T-helper 2 cell treated with Interferon-gamma antibody and Interleukin-4, amounts not matched to agents 5 μg/mL and 100 μg/mL, for 36 hours (primary cell): ENCODE results near the gene ABCA2.

ENCODE experiments used
- DNase-seq: peaks from one replicate; pipeline ENCODE4 v3.0.0; 2021; ENCODE audit warnings: low spot score
- H3K27ac Mint-ChIP-seq: one replicate; pipeline ENCODE4 v1.8.0; 2021; ENCODE audit warnings: mild to moderate bottlenecking, mixed read lengths
- H3K27me3 Mint-ChIP-seq: one replicate; pipeline ENCODE4 v1.8.0; 2021; ENCODE audit warnings: low read depth, mixed read lengths
- H3K36me3 Mint-ChIP-seq: one replicate; pipeline ENCODE4 v1.8.0; 2021; ENCODE audit warnings: low read depth, mixed read lengths
- H3K4me1 Mint-ChIP-seq: one replicate; pipeline ENCODE4 v1.8.0; 2021; ENCODE audit warnings: low read depth, mixed read lengths
- H3K4me3 Mint-ChIP-seq: one replicate; pipeline ENCODE4 v1.8.0; 2022; ENCODE audit warnings: mild to moderate bottlenecking, moderate library complexity, mixed read lengths
- H3K9me3 Mint-ChIP-seq: one replicate; pipeline ENCODE4 v1.8.0; 2021; ENCODE audit warnings: mixed read lengths

Gene ABCA2

GRCh38 chr9:137014776-137015539 is 13.1 kb downstream of the ABCA2 start:
- no peaks in the 10 kb centered on the region for H3K27me3 Mint-ChIP-seq
- H3K4me3 Mint-ChIP-seq, result no peak overlapping the region
- no peaks in the 10 kb centered on the region for H3K4me1 Mint-ChIP-seq

GRCh38 chr9:137014166-137014565 is 13.9 kb downstream of the ABCA2 start:
- Mint-ChIP-seq H3K27me3 (no peaks in the 10 kb centered on the region), H3K36me3 (no peaks in the 10 kb centered on the region), H3K4me3 (no peak overlapping the region), H3K9me3 (no peaks in the 10 kb centered on the region), H3K27ac (no peak overlapping the region), H3K4me1 (no peaks in the 10 kb centered on the region)
- DNase-seq, result no peak

More at GRCh38 chr9:137014776-137015539, 13.1 kb downstream of the ABCA2 start:
- no peaks in the 10 kb centered on the region for H3K36me3 Mint-ChIP-seq
- no peak for DNase-seq
- no peaks in the 10 kb centered on the region for H3K9me3 Mint-ChIP-seq
- no peak overlapping the region for H3K27ac Mint-ChIP-seq

- H3K36me3 Mint-ChIP-seq, result no peaks in the 10 kb centered on the region
- DNase-seq, result no peak
- H3K9me3 Mint-ChIP-seq, result no peaks in the 10 kb centered on the region
- no peaks in the 10 kb centered on the region for H3K27me3 Mint-ChIP-seq
- H3K27ac Mint-ChIP-seq, result no peak overlapping the region
- H3K4me1 Mint-ChIP-seq, result no peaks in the 10 kb centered on the region
- H3K4me3 Mint-ChIP-seq, result no peak overlapping the region
Observed at GRCh38 chr9:137013571-137013940, 14.5 kb downstream of the ABCA2 start.

- Mint-ChIP-seq H3K27me3 (no peaks in the 10 kb centered on the region), H3K4me3 (no peak overlapping the region), H3K9me3 (no peaks in the 10 kb centered on the region), H3K36me3 (no peaks in the 10 kb centered on the region), H3K27ac (no peak overlapping the region), H3K4me1 (no peaks in the 10 kb centered on the region)
- DNase-seq, result no peak
Observed at GRCh38 chr9:137012694-137013570, 15.1 kb downstream of the ABCA2 start.

- Mint-ChIP-seq H3K9me3 (no peaks in the 10 kb centered on the region), H3K4me3 (no peak overlapping the region), H3K27me3 (no peaks in the 10 kb centered on the region), H3K36me3 (no peaks in the 10 kb centered on the region), H3K27ac (no peak overlapping the region), H3K4me1 (no peaks in the 10 kb centered on the region)
- no peak for DNase-seq
Observed at GRCh38 chr9:137011907-137012675, 15.9 kb downstream of the ABCA2 start.

GRCh38 chr9:137011156-137011555 is 16.9 kb downstream of the ABCA2 start:
- Mint-ChIP-seq H3K27me3 (no peaks in the 10 kb centered on the region), H3K36me3 (no peaks in the 10 kb centered on the region), H3K4me3 (no peak overlapping the region)

GRCh38 chr9:137009938-137010732 is 17.9 kb downstream of the ABCA2 start:
- Mint-ChIP-seq H3K9me3 (no peaks in the 10 kb centered on the region), H3K4me3 (no peak overlapping the region), H3K4me1 (no peaks in the 10 kb centered on the region), H3K27ac (no peak overlapping the region), H3K27me3 (no peaks in the 10 kb centered on the region), H3K36me3 (no peaks in the 10 kb centered on the region)
- DNase-seq, result no peak

More at GRCh38 chr9:137011156-137011555, 16.9 kb downstream of the ABCA2 start:
- Mint-ChIP-seq H3K9me3 (no peaks in the 10 kb centered on the region), H3K4me1 (no peaks in the 10 kb centered on the region), H3K27ac (no peak overlapping the region)
- DNase-seq, result no peak

GRCh38 chr9:137009217-137009616 is 18.8 kb downstream of the ABCA2 start:
- Mint-ChIP-seq H3K4me1 (no peaks in the 10 kb centered on the region), H3K27ac (no peak overlapping the region), H3K9me3 (no peaks in the 10 kb centered on the region), H3K27me3 (no peaks in the 10 kb centered on the region), H3K4me3 (no peak overlapping the region), H3K36me3 (no peaks in the 10 kb centered on the region)
- no peak for DNase-seq

GRCh38 chr9:137008312-137008711 is 19.7 kb downstream of the ABCA2 start:
- no peak overlapping the region for H3K27ac Mint-ChIP-seq
- no peaks in the 10 kb centered on the region for H3K9me3 Mint-ChIP-seq
- H3K4me3 Mint-ChIP-seq, result no peak overlapping the region
- no peak for DNase-seq
- H3K27me3 Mint-ChIP-seq, result no peaks in the 10 kb centered on the region
- H3K4me1 Mint-ChIP-seq, result no peaks in the 10 kb centered on the region
- H3K36me3 Mint-ChIP-seq, result no peaks in the 10 kb centered on the region

GRCh38 chr9:137007816-137008270 is 20.2 kb downstream of the ABCA2 start:
- Mint-ChIP-seq H3K4me3 (no peak overlapping the region), H3K4me1 (no peaks in the 10 kb centered on the region), H3K27ac (no peak overlapping the region), H3K9me3 (no peaks in the 10 kb centered on the region), H3K27me3 (no peaks in the 10 kb centered on the region), H3K36me3 (no peaks in the 10 kb centered on the region)
- DNase-seq, result no peak

GRCh38 chr9:137007108-137007815 is 20.8 kb downstream of the ABCA2 start:
- H3K27me3 Mint-ChIP-seq, result no peaks in the 10 kb centered on the region
- no peaks in the 10 kb centered on the region for H3K36me3 Mint-ChIP-seq
- H3K4me1 Mint-ChIP-seq, result no peaks in the 10 kb centered on the region
- no peaks in the 10 kb centered on the region for H3K9me3 Mint-ChIP-seq
- DNase-seq, result no peak
- H3K4me3 Mint-ChIP-seq, result no peak overlapping the region
- no peak overlapping the region for H3K27ac Mint-ChIP-seq

- no peak for DNase-seq
- Mint-ChIP-seq H3K27ac (no peak overlapping the region), H3K4me3 (no peak overlapping the region)
Observed at GRCh38 chr9:137006116-137007003, 21.7 kb downstream of the ABCA2 start.

More at GRCh38 chr9:137006116-137007003, 21.7 kb downstream of the ABCA2 start:
- no peaks in the 10 kb centered on the region for H3K36me3 Mint-ChIP-seq
- peaks cover 2% of the 10 kb centered on the region for H3K27me3 Mint-ChIP-seq
- no peaks in the 10 kb centered on the region for H3K9me3 Mint-ChIP-seq
- no peaks in the 10 kb centered on the region for H3K4me1 Mint-ChIP-seq
